ENCODE measurements around the gene PDE1A.
A peak's percentile ranks its signal among the peaks of the same experiment; 100 is the strongest.

Gene PDE1A

GRCh38 chr2:182208421-182208820 is 218.4 kb downstream of the PDE1A start:
- FAIRE-seq (no peak), DNase-seq (ENCODE audit: low spot score) (no peak)

- DNase-seq (ENCODE audit: low spot score) (no peak), FAIRE-seq (no peak)
Measured at GRCh38 chr2:182207049-182207746, 219.6 kb downstream of the PDE1A start.

- FAIRE-seq, result no peak
- DNase-seq (ENCODE audit: low spot score), result no peak
Measured at GRCh38 chr2:182197529-182197928, 229.3 kb downstream of the PDE1A start.

- FAIRE-seq, result no peak
- DNase-seq (ENCODE audit: low spot score), result no peak
Measured at GRCh38 chr2:182193291-182193690, 233.5 kb downstream of the PDE1A start.

- FAIRE-seq (no peak), DNase-seq (ENCODE audit: low spot score) (no peak)
Measured at GRCh38 chr2:182191061-182191460, 235.8 kb downstream of the PDE1A start.

- DNase-seq (ENCODE audit: low spot score) (no peak), FAIRE-seq (no peak)
Measured at GRCh38 chr2:182187130-182187529, 239.7 kb downstream of the PDE1A start.

GRCh38 chr2:182186132-182186735 is 240.6 kb downstream of the PDE1A start:
- FAIRE-seq (peak; percentile 84), DNase-seq (ENCODE audit: low spot score) (peak; percentile 37)

- no peak for DNase-seq (ENCODE audit: low spot score)
Measured at GRCh38 chr2:182182436-182182835, 244.4 kb downstream of the PDE1A start.

GRCh38 chr2:182181381-182181780 is 245.5 kb downstream of the PDE1A start:
- DNase-seq (ENCODE audit: low spot score) (no peak), FAIRE-seq (no peak)

More at GRCh38 chr2:182182436-182182835, 244.4 kb downstream of the PDE1A start:
- no peak for FAIRE-seq

GRCh38 chr2:182179176-182179575 is 247.7 kb downstream of the PDE1A start:
- DNase-seq (ENCODE audit: low spot score), result no peak
- FAIRE-seq, result no peak

GRCh38 chr2:182173944-182174622 is 252.8 kb downstream of the PDE1A start:
- FAIRE-seq (no peak), DNase-seq (ENCODE audit: low spot score) (no peak)

- DNase-seq (ENCODE audit: low spot score) (no peak), FAIRE-seq (no peak)
Measured at GRCh38 chr2:182170341-182170740, 256.5 kb downstream of the PDE1A start.

- FAIRE-seq (no peak), DNase-seq (ENCODE audit: low spot score) (no peak)
Measured at GRCh38 chr2:182167882-182168281, 259.0 kb downstream of the PDE1A start.

GRCh38 chr2:182166841-182167240 is 260.0 kb downstream of the PDE1A start:
- DNase-seq (ENCODE audit: low spot score) (no peak), FAIRE-seq (no peak)

GRCh38 chr2:182166406-182166805 is 260.4 kb downstream of the PDE1A start:
- DNase-seq (ENCODE audit: low spot score), result no peak
- no peak for FAIRE-seq

GRCh38 chr2:182165202-182165601 is 261.6 kb downstream of the PDE1A start:
- DNase-seq (ENCODE audit: low spot score) (no peak), FAIRE-seq (no peak)

GRCh38 chr2:182164686-182165085 is 262.1 kb downstream of the PDE1A start:
- FAIRE-seq, result no peak
- DNase-seq (ENCODE audit: low spot score), result no peak

- FAIRE-seq (no peak), DNase-seq (ENCODE audit: low spot score) (no peak)
Measured at GRCh38 chr2:182163878-182164277, 263.0 kb downstream of the PDE1A start.

GRCh38 chr2:182148344-182148743 is 278.5 kb downstream of the PDE1A start:
- FAIRE-seq, result no peak
- DNase-seq (ENCODE audit: low spot score), result no peak

GRCh38 chr2:182144776-182145165 is 282.1 kb downstream of the PDE1A start:
- DNase-seq (ENCODE audit: low spot score), result no peak

GRCh38 chr2:182144041-182144775 is 282.6 kb downstream of the PDE1A start:
- DNase-seq (ENCODE audit: low spot score) (no peak), FAIRE-seq (no peak)

More at GRCh38 chr2:182144776-182145165, 282.1 kb downstream of the PDE1A start:
- FAIRE-seq, result no peak

- no peak for DNase-seq (ENCODE audit: low spot score)
- FAIRE-seq, result no peak
Measured at GRCh38 chr2:182142062-182142461, 284.8 kb downstream of the PDE1A start.
